ENCODE measurements around the gene RNF182.

DNA sequence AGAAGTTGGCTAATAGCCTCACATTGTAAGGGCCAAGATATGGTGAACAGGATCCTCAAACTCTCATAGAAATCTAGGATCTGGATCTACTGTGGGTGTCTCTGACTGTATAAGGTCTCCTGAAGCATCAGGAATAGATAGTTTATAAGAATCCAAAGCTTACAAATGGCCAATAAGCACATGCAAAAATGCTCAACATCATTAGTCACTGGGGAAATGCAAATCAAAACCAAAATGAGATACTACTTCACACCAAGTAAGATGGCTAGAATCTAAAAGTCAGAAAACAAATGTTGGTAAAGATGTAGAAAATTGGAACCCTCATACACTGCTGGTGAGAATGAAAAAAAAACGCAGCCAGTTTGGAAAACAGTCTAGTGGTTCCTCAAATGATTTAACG is 14.3 kb upstream of the RNF182 start:
- TF ChIP-seq, protein P1, sequence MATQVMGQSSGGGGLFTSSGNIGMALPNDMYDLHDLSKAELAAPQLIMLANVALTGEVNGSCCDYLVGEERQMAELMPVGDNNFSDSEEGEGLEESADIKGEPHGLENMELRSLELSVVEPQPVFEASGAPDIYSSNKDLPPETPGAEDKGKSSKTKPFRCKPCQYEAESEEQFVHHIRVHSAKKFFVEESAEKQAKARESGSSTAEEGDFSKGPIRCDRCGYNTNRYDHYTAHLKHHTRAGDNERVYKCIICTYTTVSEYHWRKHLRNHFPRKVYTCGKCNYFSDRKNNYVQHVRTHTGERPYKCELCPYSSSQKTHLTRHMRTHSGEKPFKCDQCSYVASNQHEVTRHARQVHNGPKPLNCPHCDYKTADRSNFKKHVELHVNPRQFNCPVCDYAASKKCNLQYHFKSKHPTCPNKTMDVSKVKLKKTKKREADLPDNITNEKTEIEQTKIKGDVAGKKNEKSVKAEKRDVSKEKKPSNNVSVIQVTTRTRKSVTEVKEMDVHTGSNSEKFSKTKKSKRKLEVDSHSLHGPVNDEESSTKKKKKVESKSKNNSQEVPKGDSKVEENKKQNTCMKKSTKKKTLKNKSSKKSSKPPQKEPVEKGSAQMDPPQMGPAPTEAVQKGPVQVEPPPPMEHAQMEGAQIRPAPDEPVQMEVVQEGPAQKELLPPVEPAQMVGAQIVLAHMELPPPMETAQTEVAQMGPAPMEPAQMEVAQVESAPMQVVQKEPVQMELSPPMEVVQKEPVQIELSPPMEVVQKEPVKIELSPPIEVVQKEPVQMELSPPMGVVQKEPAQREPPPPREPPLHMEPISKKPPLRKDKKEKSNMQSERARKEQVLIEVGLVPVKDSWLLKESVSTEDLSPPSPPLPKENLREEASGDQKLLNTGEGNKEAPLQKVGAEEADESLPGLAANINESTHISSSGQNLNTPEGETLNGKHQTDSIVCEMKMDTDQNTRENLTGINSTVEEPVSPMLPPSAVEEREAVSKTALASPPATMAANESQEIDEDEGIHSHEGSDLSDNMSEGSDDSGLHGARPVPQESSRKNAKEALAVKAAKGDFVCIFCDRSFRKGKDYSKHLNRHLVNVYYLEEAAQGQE (IDR thresholded peaks at IDR 0.05; ENCODE audit: insufficient read depth in 1 of 2, low read depth in 2 of 2, low read length in 2 of 2): no peak
- TF ChIP-seq POLR2AphosphoS5 (IDR thresholded peaks at IDR 0.05; ENCODE audit: low read depth, low read length): no peak
